HEK293T (cell line): Measurements from ENCODE around the gene BRD7.

ENCODE experiments used
- CTCF ChIA-PET: fragments of 350-600 bp; formaldehyde crosslinking; extraction: SDS; loops from one replicate; lab custom pipeline; 2021; ENCODE audit warnings: antibody characterized with exemption, inconsistent platforms; lab: Yijun Ruan, JAX
- POLR2A ChIA-PET: fragments of 350-600 bp; formaldehyde crosslinking; extraction: SDS; loops from one replicate; lab custom pipeline; 2020; ENCODE audit warnings: antibody characterized with exemption, inconsistent platforms; lab: Yijun Ruan, JAX
- DNase-seq: peaks from one replicate; pipeline ENCODE4 v3.0.0; 2012; ENCODE audit warnings: mixed read lengths; ENCODE audit errors: extremely low spot score
- ARNT ChIP-seq: fragments of 450-650 bp; IDR thresholded peaks from 2 replicates; pipeline ENCODE4 v1.6.1; 2017; ENCODE audit warnings: mild to moderate bottlenecking
- BHLHE40 ChIP-seq: fragments of 450-650 bp; IDR thresholded peaks from 2 replicates; pipeline ENCODE4 v1.6.1; 2016; ENCODE audit warnings: mild to moderate bottlenecking, moderate library complexity, borderline replicate concordance
- CTBP1 ChIP-seq: fragments of 450-650 bp; IDR thresholded peaks from 2 replicates; pipeline ENCODE4 v1.6.1; 2016; ENCODE audit warnings: borderline replicate concordance
- ELF4 ChIP-seq: fragments of 450-650 bp; IDR thresholded peaks from 2 replicates; pipeline ENCODE4 v1.6.1; 2017; ENCODE audit warnings: antibody characterized with exemption
- FOXA1 ChIP-seq: fragments of 450-650 bp; IDR thresholded peaks from 2 replicates; pipeline ENCODE4 v1.6.1; 2016; ENCODE audit warnings: mild to moderate bottlenecking
- FOXK2 ChIP-seq: fragments of 450-650 bp; IDR thresholded peaks from 2 replicates; pipeline ENCODE4 v1.6.1; 2016; ENCODE audit warnings: mild to moderate bottlenecking
- FOXM1 ChIP-seq: fragments of 450-650 bp; IDR thresholded peaks from 2 replicates; pipeline ENCODE4 v1.6.1; 2017; ENCODE audit warnings: mild to moderate bottlenecking, borderline replicate concordance
- HDGF ChIP-seq: fragments of 450-650 bp; IDR thresholded peaks from 2 replicates; pipeline ENCODE4 v1.6.1; 2017; ENCODE audit warnings: antibody characterized with exemption, borderline replicate concordance
- L3MBTL2 ChIP-seq: fragments of 450-650 bp; conservative IDR thresholded peaks from 2 replicates; pipeline ENCODE4 v1.6.1; 2016; ENCODE audit warnings: mild to moderate bottlenecking
- LEF1 ChIP-seq: fragments of 450-650 bp; IDR thresholded peaks from 2 replicates; pipeline ENCODE4 v1.6.1; 2017; ENCODE audit warnings: mild to moderate bottlenecking, borderline replicate concordance
- NFRKB ChIP-seq: fragments of 450-650 bp; IDR thresholded peaks from 2 replicates; pipeline ENCODE4 v1.6.1; 2016; ENCODE audit warnings: mild to moderate bottlenecking, moderate library complexity
- SP1 ChIP-seq: fragments of 450-650 bp; IDR thresholded peaks from 2 replicates; pipeline ENCODE4 v1.6.1; 2017
- SUZ12 ChIP-seq: fragments of 450-650 bp; IDR thresholded peaks from 2 replicates; pipeline ENCODE4 v1.6.1; 2016; ENCODE audit warnings: mild to moderate bottlenecking
- TARDBP ChIP-seq: fragments of 450-650 bp; IDR thresholded peaks from 2 replicates; pipeline ENCODE4 v1.6.1; 2016
- ZNF384 ChIP-seq: fragments of 450-650 bp; IDR thresholded peaks from 2 replicates; pipeline ENCODE4 v1.6.1; 2016
- TF ChIP-seq, protein P1 (sequence below): fragments of 450-650 bp; IDR thresholded peaks from 2 replicates; pipeline ENCODE4 v1.6.1; 2016

The BRD7 gene

GRCh38 chr16:50314665-50315064 lies 54.1 kb downstream of the BRD7 start:
- ChIA-PET CTCF (no interaction called here), POLR2A (no interaction called here)
- DNase-seq, result no peak
- TF ChIP-seq CTBP1 (no peak), ARNT (no peak), L3MBTL2 (no peak), ZNF384 (no peak), FOXK2 (no peak)

GRCh38 chr16:50313596-50314478 lies 55.0 kb downstream of the BRD7 start:
- DNase-seq, result no peak
- POLR2A ChIA-PET, result no interaction called here
- CTCF ChIA-PET, result no interaction called here
- no peak for TF ChIP-seq NFRKB
- TF ChIP-seq HDGF, result no peak
- no peak for TF ChIP-seq FOXA1
- no peak for TF ChIP-seq ARNT
- no peak for TF ChIP-seq ZNF384
- TF ChIP-seq, protein P1, sequence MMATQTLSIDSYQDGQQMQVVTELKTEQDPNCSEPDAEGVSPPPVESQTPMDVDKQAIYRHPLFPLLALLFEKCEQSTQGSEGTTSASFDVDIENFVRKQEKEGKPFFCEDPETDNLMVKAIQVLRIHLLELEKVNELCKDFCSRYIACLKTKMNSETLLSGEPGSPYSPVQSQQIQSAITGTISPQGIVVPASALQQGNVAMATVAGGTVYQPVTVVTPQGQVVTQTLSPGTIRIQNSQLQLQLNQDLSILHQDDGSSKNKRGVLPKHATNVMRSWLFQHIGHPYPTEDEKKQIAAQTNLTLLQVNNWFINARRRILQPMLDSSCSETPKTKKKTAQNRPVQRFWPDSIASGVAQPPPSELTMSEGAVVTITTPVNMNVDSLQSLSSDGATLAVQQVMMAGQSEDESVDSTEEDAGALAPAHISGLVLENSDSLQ, result no peak
- no peak for TF ChIP-seq ELF4

DNA sequence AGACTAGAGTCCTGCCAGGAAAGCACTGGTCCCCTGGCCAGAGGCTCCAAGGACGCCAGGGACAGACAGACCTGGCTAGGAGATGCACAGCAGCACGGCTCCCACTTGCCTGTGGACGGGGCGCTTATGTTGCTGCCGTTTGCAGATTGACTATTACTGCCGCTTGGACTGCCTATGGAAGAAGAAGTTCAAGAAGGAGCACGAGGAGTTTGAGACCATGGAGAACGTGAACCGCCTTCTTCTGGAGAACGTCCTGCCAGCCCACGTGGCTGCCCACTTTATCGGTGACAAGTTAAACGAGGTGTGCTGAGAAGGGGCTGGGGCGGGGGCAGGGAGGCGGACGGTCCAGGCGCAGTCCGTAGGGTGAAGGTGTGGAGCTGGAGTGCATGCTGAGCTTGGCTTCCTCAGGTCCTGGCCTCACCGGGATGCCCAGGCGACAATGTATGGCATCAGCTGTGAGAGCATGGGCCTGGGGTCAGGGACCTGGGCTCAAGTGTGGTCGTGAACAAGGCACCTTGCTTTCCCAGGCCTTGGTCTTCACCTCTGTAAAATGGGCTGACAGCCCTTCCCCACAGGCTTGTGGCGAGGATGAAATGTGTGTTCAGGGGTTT lies 56.8 kb downstream of the BRD7 start:
- no peak for DNase-seq
- TF ChIP-seq HDGF (no peak), TARDBP (no peak), FOXK2 (no peak), ZNF384 (no peak), SP1 (no peak), FOXM1 (no peak), LEF1 (no peak), CTBP1 (no peak), SUZ12 (no peak), FOXA1 (no peak), L3MBTL2 (no peak), NFRKB (no peak), ELF4 (no peak), BHLHE40 (no peak)
- TF ChIP-seq, protein P1, result no peak
- POLR2A ChIA-PET, result no interaction called here
- CTCF ChIA-PET, result no interaction called here

DNA sequence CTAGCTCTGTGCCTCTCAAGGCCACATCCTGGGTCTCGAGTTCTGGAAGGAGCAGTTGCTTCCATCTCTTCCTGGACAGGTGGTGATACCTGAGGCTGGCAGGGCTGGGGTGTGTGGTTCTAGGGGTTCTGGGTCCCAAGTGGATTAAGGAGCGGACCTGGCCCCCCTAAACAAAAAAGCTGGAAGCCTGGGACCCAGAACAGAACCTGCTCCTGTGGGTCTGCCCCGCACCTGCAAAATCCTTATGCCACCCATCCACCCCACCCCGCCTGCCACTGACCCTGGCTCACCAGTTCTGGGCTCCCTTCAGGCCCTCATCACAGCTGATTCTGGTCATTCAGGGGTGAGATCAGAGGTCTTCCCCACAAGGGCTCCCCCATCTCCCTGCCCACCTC lies 57.7 kb downstream of the BRD7 start:
- ChIA-PET POLR2A (no interaction called here), CTCF (interaction anchor here (1.8 kb wide), 1 partner anchor 16 kb away, joined by 5 read pairs; no protein-coding TSS in a partner anchor)
- DNase-seq, result no peak
- TF ChIP-seq FOXM1 (no peak), SUZ12 (no peak), NFRKB (no peak), LEF1 (no peak), SP1 (no peak), ARNT (no peak), L3MBTL2 (no peak), TARDBP (no peak), HDGF (no peak), ZNF384 (no peak), FOXA1 (no peak), ELF4 (no peak), FOXK2 (no peak), CTBP1 (no peak), BHLHE40 (no peak)
- TF ChIP-seq, protein P1, result no peak

- TF ChIP-seq L3MBTL2, result no peak
- no peak for TF ChIP-seq BHLHE40
- TF ChIP-seq TARDBP, result no peak
- no peak for TF ChIP-seq LEF1
- TF ChIP-seq, protein P1, result no peak
- no peak for TF ChIP-seq FOXK2
- TF ChIP-seq ELF4, result no peak
- no peak for TF ChIP-seq ARNT
- no peak for TF ChIP-seq FOXA1
- POLR2A ChIA-PET, result no interaction called here
- DNase-seq, result no peak
- CTCF ChIA-PET, result interaction anchor here (1.8 kb wide), 1 partner anchor 17 kb away, joined by 5 read pairs; no protein-coding TSS in a partner anchor
Observed at GRCh38 chr16:50310308-50311133, 58.3 kb downstream of the BRD7 start.
